B cell (primary cell): ENCODE data around the gene RNF217. TPM values are rescaled to one million over a fixed set of nuclear protein-coding genes. Genes with fewer than 3 reads are reported as not detected.

ENCODE experiments used
- ATAC-seq: fragments of 200-7000 bp; cut with Tn5 transposase; one replicate; pipeline ENCODE4 v1.10.0; 2021; ENCODE audit warnings: low read depth, mild to moderate bottlenecking, moderate number of reproducible peaks, moderate library complexity
- CTCF ChIA-PET: fragments of 350-600 bp; sonication (Branson Sonifier 250); formaldehyde crosslinking; loops from one replicate; lab custom pipeline; 2021; ENCODE audit warnings: antibody characterized with exemption, inconsistent platforms; lab: Charles Lee
- POLR2A ChIA-PET: fragments of 350-600 bp; sonication (Branson Sonifier 250); formaldehyde crosslinking; loops from one replicate; lab custom pipeline; 2021; ENCODE audit warnings: antibody characterized with exemption; lab: Charles Lee
- DNase-seq: peaks from one replicate; pipeline ENCODE4 v3.0.0; 2013
- H2AFZ ChIP-seq: 2 replicates; pipeline ENCODE4 v1.6.1; 2012; ENCODE audit warnings: mild to moderate bottlenecking, low read depth, low read length; ENCODE audit not compliant: insufficient read depth, poor library complexity, severe bottlenecking
- H3K27ac ChIP-seq, 2 donors: 1 replicate in 1 of 2; 2 replicates in 1 of 2; pipeline ENCODE4 v1.5.1; 2012 to 2013; ENCODE audit warnings: low read length in 2 of 2, mild to moderate bottlenecking in 2 of 2, moderate library complexity in 1 of 2
- H3K27me3 ChIP-seq, 4 experiments: fragments of 200-600 bp in 1 of 4; sonication (generic) in 1 of 4; replicated peaks in 1 of 4; 1 replicate in 2 of 4; 2 replicates in 2 of 4; pipeline versions ENCODE4 v1.6.1 to v1.7.0; 2013 to 2016; ENCODE audit warnings: low read length in 3 of 4, mild to moderate bottlenecking in 2 of 4, mixed read lengths in 1 of 4, moderate library complexity in 1 of 4; ENCODE audit not compliant: insufficient read depth in 4 of 4, control insufficient read depth in 3 of 4; ENCODE audit errors: control extremely low read depth in 1 of 4
- H3K36me3 ChIP-seq, 2 experiments: replicated peaks in 1 of 2; 1 replicate in 1 of 2; 2 replicates in 1 of 2; pipeline versions ENCODE4 v1.6.1 to v1.7.1; 2013; ENCODE audit warnings: low read length in 1 of 2; ENCODE audit not compliant: insufficient read depth in 2 of 2, control insufficient read depth in 1 of 2; ENCODE audit errors: control extremely low read depth in 1 of 2, extremely low read depth in 1 of 2
- H3K4me1 ChIP-seq, 2 donors: fragments of 200-600 bp in 1 of 2; sonication (generic) in 1 of 2; 1 replicate in 1 of 2; 2 replicates in 1 of 2; pipeline versions ENCODE4 v1.5.1 to v1.6.1; 2013 to 2017; ENCODE audit warnings: low read length in 2 of 2; ENCODE audit not compliant: control insufficient read depth in 2 of 2, insufficient read depth in 2 of 2
- H3K4me2 ChIP-seq: replicated peaks from 2 replicates; pipeline ENCODE3; 2012; ENCODE audit warnings: mild to moderate bottlenecking, low read depth, low read length; ENCODE audit not compliant: poor library complexity, severe bottlenecking
- H3K4me3 ChIP-seq, 5 experiments: fragments of 200-600 bp in 1 of 5; sonication (generic) in 1 of 5; 1 replicate in 3 of 5; 2 replicates in 2 of 5; pipeline versions ENCODE4 v1.5.1 to v1.7.0; 2011 to 2016; ENCODE audit warnings: low read length in 4 of 5, mild to moderate bottlenecking in 4 of 5, low read depth in 2 of 5, control low read depth in 1 of 5, moderate library complexity in 1 of 5; ENCODE audit not compliant: insufficient read depth in 1 of 5; ENCODE audit errors: control extremely low read depth in 1 of 5, extremely low read depth in 1 of 5
- H3K79me2 ChIP-seq: fragments of 200-600 bp; sonication (generic); one replicate; pipeline ENCODE4 v1.6.0; 2016; ENCODE audit warnings: low read length; ENCODE audit not compliant: control insufficient read depth, insufficient read depth
- H3K9ac ChIP-seq: fragments of 200-600 bp; sonication (generic); 2 replicates; pipeline ENCODE4 v1.6.1; 2017; ENCODE audit warnings: mild to moderate bottlenecking, low read length, moderate library complexity
- H3K9me3 ChIP-seq, 3 donors: one replicate each; pipeline versions ENCODE4 v1.6.1 to v1.7.1; 2013; ENCODE audit warnings: low read length in 2 of 3; ENCODE audit not compliant: control insufficient read depth in 2 of 3, insufficient read depth in 1 of 3; ENCODE audit errors: control extremely low read depth in 1 of 3
- H4K20me1 ChIP-seq: 2 replicates; pipeline ENCODE4 v1.6.0; 2012; ENCODE audit warnings: mild to moderate bottlenecking, low read length; ENCODE audit not compliant: insufficient read depth, control insufficient read depth, poor library complexity, severe bottlenecking
- H3K27ac Mint-ChIP-seq: one replicate; pipeline ENCODE4 v1.8.0; 2021; ENCODE audit warnings: mixed read lengths
- H3K27me3 Mint-ChIP-seq: one replicate; pipeline ENCODE4 v1.8.0; 2021; ENCODE audit warnings: mixed read lengths
- H3K4me1 Mint-ChIP-seq: one replicate; pipeline ENCODE4 v1.8.0; 2021; ENCODE audit warnings: mixed read lengths
- H3K4me3 Mint-ChIP-seq: one replicate; pipeline ENCODE4 v1.8.0; 2021; ENCODE audit warnings: mixed read lengths
- H3K9me3 Mint-ChIP-seq: one replicate; pipeline ENCODE4 v1.8.0; 2022; ENCODE audit warnings: mixed read lengths; ENCODE audit not compliant: insufficient read depth
- EZH2 ChIP-seq: IDR thresholded peaks from 2 replicates; pipeline ENCODE4 v1.6.1; 2012; ENCODE audit warnings: borderline replicate concordance, low read depth, mild to moderate bottlenecking, moderate library complexity, low read length; ENCODE audit not compliant: insufficient read depth, poor library complexity, severe bottlenecking
- WGBS: methylation state at CpG from one replicate; pipeline ENCODE4 v1.1.5; 2013; ENCODE audit warnings: missing lambda C conversion rate; ENCODE audit not compliant: insufficient coverage; 5-methylcytosine and 5-hydroxymethylcytosine counted together
- intact Hi-C: fragments of 100-400 bp; cut with micrococcal nuclease; formaldehyde crosslinking; loops from one replicate; pipeline ENCODE4 v1.10.0; 2022
- polyA plus RNA-seq: library from polyadenylated mRNA; depleted of rRNA; stranded (reverse); fragments of >200 nt; gene quantifications from 2 replicates; pipeline ENCODE4 v1.2.3, GENCODE V29; 2012
- total RNA-seq, 2 donors: library from RNA; stranded (reverse); fragments of 120-200 nt in 1 of 2; gene quantifications; 1 replicate in 1 of 2; 2 replicates in 1 of 2; pipeline versions ENCODE4 v1.2.3 to v1.2.4, GENCODE V29; 2013 to 2022
- TF ChIP-seq, protein P1 (sequence below): fragments of 200-600 bp; IDR thresholded peaks from one replicate; pipeline ENCODE4 v1.8.0; 2022; ENCODE audit warnings: antibody characterized with exemption, mild to moderate bottlenecking

Gene RNF217
- total and polyA plus RNA-seq, 2 donors (not counting 1 experiment from before 2014, with no cell fraction given): 0.03 TPM; not detected in 1

DNA sequence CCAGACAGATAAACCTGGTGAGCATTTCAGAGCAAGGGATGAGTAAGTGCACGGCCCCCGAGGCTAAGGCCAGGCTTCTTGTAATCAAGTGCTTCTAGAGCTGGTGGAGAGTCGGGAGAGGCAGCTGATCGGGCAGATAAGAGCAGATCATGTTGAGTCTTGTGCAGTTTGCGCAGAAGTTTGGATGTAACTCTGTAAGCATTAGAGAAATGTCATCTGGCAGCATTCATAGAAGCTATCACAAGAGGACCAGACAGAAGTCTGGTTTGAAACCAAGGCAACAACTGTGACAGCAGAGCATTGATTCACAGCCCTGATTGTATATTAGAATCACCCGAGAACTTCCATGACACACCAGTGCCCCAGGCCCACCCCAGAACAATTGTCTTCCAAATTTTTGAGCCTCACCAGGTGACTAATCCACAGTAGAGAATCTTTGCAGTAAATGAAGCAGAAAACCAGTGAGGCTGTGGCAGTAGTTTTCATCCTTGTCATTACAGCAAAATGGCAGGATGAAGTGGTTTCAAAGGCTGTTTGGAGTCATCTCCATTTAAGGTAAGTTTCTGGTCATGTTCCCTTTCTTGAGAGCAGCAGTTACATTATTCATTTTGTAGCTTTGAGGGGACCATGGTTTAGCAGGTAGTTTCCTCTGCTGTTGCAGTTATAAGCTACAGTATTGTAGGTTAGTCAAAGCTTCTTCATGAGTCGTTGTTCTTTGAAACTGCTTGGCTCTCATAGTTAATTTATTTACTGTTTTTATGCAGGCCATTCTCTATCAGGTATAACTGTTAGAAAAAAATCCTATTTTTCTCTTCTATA is 84.1 kb downstream of the RNF217 start:
- H3K27me3 Mint-ChIP-seq: no peaks in the 10 kb centered on the region
- WGBS: 78% methylated on average over 5 of the region's 7 CpGs
- no peaks in the 10 kb centered on the region for H3K9me3 Mint-ChIP-seq
- Histone ChIP-seq H3K4me1 (no peaks in the 10 kb centered on the region), H3K9ac (no peak overlapping the region), H2AFZ (no peak overlapping the region), H4K20me1 (no peaks in the 10 kb centered on the region), H3K4me3 (no peak overlapping the region), H3K79me2 (no peaks in the 10 kb centered on the region), H3K27ac (no peak overlapping the region), H3K4me2 (no peak overlapping the region), H3K9me3 (no peaks in the 10 kb centered on the region), H3K27me3 (no peaks in the 10 kb centered on the region), H3K36me3 (no peaks in the 10 kb centered on the region)
- intact Hi-C loops: no loop called here
- ChIA-PET POLR2A (no interaction called here), CTCF (no interaction called here)
- TF ChIP-seq, protein P1, sequence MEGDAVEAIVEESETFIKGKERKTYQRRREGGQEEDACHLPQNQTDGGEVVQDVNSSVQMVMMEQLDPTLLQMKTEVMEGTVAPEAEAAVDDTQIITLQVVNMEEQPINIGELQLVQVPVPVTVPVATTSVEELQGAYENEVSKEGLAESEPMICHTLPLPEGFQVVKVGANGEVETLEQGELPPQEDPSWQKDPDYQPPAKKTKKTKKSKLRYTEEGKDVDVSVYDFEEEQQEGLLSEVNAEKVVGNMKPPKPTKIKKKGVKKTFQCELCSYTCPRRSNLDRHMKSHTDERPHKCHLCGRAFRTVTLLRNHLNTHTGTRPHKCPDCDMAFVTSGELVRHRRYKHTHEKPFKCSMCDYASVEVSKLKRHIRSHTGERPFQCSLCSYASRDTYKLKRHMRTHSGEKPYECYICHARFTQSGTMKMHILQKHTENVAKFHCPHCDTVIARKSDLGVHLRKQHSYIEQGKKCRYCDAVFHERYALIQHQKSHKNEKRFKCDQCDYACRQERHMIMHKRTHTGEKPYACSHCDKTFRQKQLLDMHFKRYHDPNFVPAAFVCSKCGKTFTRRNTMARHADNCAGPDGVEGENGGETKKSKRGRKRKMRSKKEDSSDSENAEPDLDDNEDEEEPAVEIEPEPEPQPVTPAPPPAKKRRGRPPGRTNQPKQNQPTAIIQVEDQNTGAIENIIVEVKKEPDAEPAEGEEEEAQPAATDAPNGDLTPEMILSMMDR: no peak
- TF ChIP-seq EZH2: no peak
- DNase-seq (no peak), ATAC-seq (no peak)
- no peak overlapping the region for H3K4me3 Mint-ChIP-seq
- H3K27ac Mint-ChIP-seq: no peak overlapping the region
- H3K4me1 Mint-ChIP-seq: no peaks in the 10 kb centered on the region

DNA sequence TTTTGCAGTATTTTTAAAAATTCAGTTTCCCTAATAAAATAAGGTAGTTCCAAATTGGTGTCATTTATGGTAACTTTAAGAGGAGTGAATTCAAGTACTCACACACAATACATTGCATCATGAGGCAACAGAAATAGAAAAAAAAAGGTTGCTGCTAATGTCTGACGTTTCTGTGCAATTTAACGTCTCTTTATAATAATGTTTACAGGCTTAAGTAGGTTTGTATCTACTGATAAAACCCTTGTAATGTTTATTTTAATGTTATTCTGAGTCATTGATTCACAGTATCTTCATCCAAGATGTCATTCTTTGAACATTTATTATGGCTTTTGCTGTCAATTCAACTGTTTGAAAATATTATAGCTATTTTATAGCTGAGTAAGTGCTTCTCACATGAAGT is 86.0 kb downstream of the RNF217 start:
- H4K20me1 ChIP-seq: no peaks in the 10 kb centered on the region
- H3K9me3 ChIP-seq: no peaks in the 10 kb centered on the region
- no peaks in the 10 kb centered on the region for H3K9me3 Mint-ChIP-seq
- H3K9ac ChIP-seq: no peak overlapping the region
- H3K36me3 ChIP-seq: no peaks in the 10 kb centered on the region
- no peak overlapping the region for H2AFZ ChIP-seq
- TF ChIP-seq, protein P1: no peak
- TF ChIP-seq EZH2: no peak
- no peak overlapping the region for H3K27ac ChIP-seq
- no peaks in the 10 kb centered on the region for H3K27me3 Mint-ChIP-seq
- DNase-seq: no peak
- H3K4me3 Mint-ChIP-seq: no peak overlapping the region
- no peak overlapping the region for H3K27ac Mint-ChIP-seq
- H3K4me3 ChIP-seq: no peak overlapping the region
- H3K4me2 ChIP-seq: no peak overlapping the region
- no peaks in the 10 kb centered on the region for H3K27me3 ChIP-seq
- H3K79me2 ChIP-seq: no peaks in the 10 kb centered on the region
- no peaks in the 10 kb centered on the region for H3K4me1 Mint-ChIP-seq
- intact Hi-C loops: no loop called here
- no CpG with 5 or more reads among the region's 2 CpGs for whole genome bisulfite sequencing
- CTCF ChIA-PET: no interaction called here
- ATAC-seq: no peak
- POLR2A ChIA-PET: no interaction called here
- no peaks in the 10 kb centered on the region for H3K4me1 ChIP-seq
